Heart right ventricle (tissue), 16 donors: ENCODE measurements around the gene EEF1AKMT2. TPM values are rescaled to one million over a fixed set of nuclear protein-coding genes. Genes with fewer than 3 reads are reported as not detected.

Source experiments
- ATAC-seq, 8 donors: fragments of 200-7000 bp; cut with Tn5 transposase; one replicate each; pipeline ENCODE4 v1.9.1; 2020; ENCODE audit warnings: mild to moderate bottlenecking in 8 of 8, moderate library complexity in 8 of 8, moderate number of reproducible peaks in 1 of 8
- DNase-seq, 2 donors: peaks; one replicate each; pipeline ENCODE4 v3.0.0-alpha.2; 2020
- H3K27ac ChIP-seq, 10 donors: fragments of 200-600 bp; sonication (generic) in 2 of 10; one replicate each; pipeline versions ENCODE4 v1.5.0 to v1.8.0; 2020 to 2022; ENCODE audit warnings: mild to moderate bottlenecking in 3 of 10
- H3K27me3 ChIP-seq, 7 donors: fragments of 200-600 bp; one replicate each; pipeline ENCODE4 v1.8.0; 2021 to 2022; ENCODE audit warnings: mild to moderate bottlenecking in 2 of 7
- H3K36me3 ChIP-seq, 9 donors: fragments of 200-600 bp; sonication (generic) in 1 of 9; one replicate each; pipeline versions ENCODE4 v1.5.0 to v1.8.0; 2020 to 2022; ENCODE audit warnings: mild to moderate bottlenecking in 2 of 9
- H3K4me1 ChIP-seq, 9 donors: fragments of 200-600 bp; sonication (generic) in 1 of 9; one replicate each; pipeline versions ENCODE4 v1.5.0 to v1.8.0; 2020 to 2022; ENCODE audit warnings: mild to moderate bottlenecking in 4 of 9
- H3K4me3 ChIP-seq, 10 donors: fragments of 200-600 bp; sonication (generic) in 2 of 10; one replicate each; pipeline versions ENCODE4 v1.5.0 to v1.8.0; 2020 to 2022; ENCODE audit warnings: mild to moderate bottlenecking in 7 of 10, moderate library complexity in 2 of 10
- H3K9me3 ChIP-seq, 11 donors: fragments of 200-600 bp in 10 of 11; sonication (generic) in 2 of 11; one replicate each; pipeline versions ENCODE4 v1.5.0 to v1.8.0; 2013 to 2022; ENCODE audit warnings: mild to moderate bottlenecking in 2 of 11, control low read depth in 1 of 11, moderate library complexity in 1 of 11
- WGBS, 2 donors: extraction: QIAGEN DNeasy Blood & Tissue Kit; methylation state at CpG; one replicate each; pipeline ENCODE4 v1.1.7; 2013; ENCODE audit warnings: inconsistent platforms in 1 of 2; 5-methylcytosine and 5-hydroxymethylcytosine counted together
- intact Hi-C, 10 donors: fragments of 100-400 bp; cut with DNase I; formaldehyde crosslinking; loops; one replicate each; pipeline versions ENCODE4 v1.11.1 to v1.14.2; 2022
- polyA plus RNA-seq, 2 donors: library from polyadenylated mRNA; stranded (reverse); fragments of 200-250 nt; gene quantifications; one replicate each; pipeline ENCODE4 v1.2.3, GENCODE V29; 2013
- total RNA-seq, 10 donors: library from RNA; stranded (reverse); fragmentation: NEBNext Ultra II Directional in 3 of 10; extraction: Animal tissue kit (Norgen Biotek cat#: 25700) in 3 of 10; gene quantifications; one replicate each; pipeline versions ENCODE4 v1.2.1 to v1.2.4, GENCODE V29; 2021 to 2023
- TF ChIP-seq, protein P1 (sequence below), 9 donors: fragments of 200-600 bp; sonication (generic) in 2 of 9; IDR thresholded peaks; one replicate each; pipeline versions ENCODE4 v1.5.0 to v1.8.0; 2021 to 2022; ENCODE audit warnings: antibody characterized with exemption in 9 of 9, mild to moderate bottlenecking in 5 of 9, moderate library complexity in 1 of 9
- donor health status: Arrhythmogenic right ventricular cardiomyopathy.
- donor health status: ischemic (EF 13 %, LVEDD 7.1; RV severe dilation, severe dysfunction).
- donor health status: healthy with polysubstance abuse.
- donor health status: DM: no; HTN: yes; CAD: no.
- donor health status: DM: no; HTN: no; CAD: no.
- donor health status: ischemic (EF 25% LVEDD 6.9; RV normal size, moderate dysfunction).
- donor health status: ischemic (EF 25% LVEDD 5.7; RV mildly dilated, moderate dysfunction).
- donor health status: healthy.
- donor health status: DM: yes; HTN: yes; CAD: no.
- donor health status: Ischemic cardiomyopathy.
- donor health status: ischemic (EF 35%, LVEDD 5.7; RV mildly dilated, moderate dysfunction).
- donor health status: nonischemic (EF 11% LVEDD 7.7; RV severe dilation, severe dysfunction).
- donor health status: DM: yes; HTN: yes; CAD: no.
- donor health status: PGD.
- donor health status: ischemic (EF 29% LVEDD 5.4; RV normal size, mild dysfunction).
- donor health status: nonischemic (EF 23%, LVEDD 6.1; RV moderate dilation, normal function).

Gene EEF1AKMT2
- total and polyA plus RNA-seq, 12 donors: 7.4 to 18.8 (median 13.0) TPM

DNA sequence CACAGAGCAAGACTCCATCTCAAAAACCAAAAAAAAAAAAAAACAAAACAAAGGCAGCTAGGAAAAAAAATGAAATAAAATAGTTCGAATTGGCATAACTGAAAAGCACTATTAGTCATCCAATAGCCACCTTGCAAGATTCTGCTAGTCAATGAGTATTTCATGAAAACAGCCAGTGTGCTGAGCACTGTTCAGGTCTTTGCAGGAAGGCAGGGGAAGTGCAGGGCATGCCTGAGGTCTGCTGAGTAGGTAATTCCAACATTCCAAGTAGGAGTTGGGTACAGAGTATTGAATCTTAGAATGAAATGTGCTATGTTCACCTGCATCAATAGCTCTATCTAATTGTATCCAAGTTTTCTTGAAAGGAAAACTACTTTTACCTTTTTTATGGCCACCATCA is 32.8 kb upstream of the EEF1AKMT2 start:
- ATAC-seq (no peak), DNase-seq (no peak)
- WGBS, 2 donors: 98 to 100% methylated on average over 1 of the region's 1 CpG
- intact Hi-C loops: loop anchor here in 1 of 10 donors (10.0 kb wide), 1 partner anchor 290 kb away; no protein-coding TSS in a partner anchor
- H3K4me1 ChIP-seq: no peaks in the 10 kb centered on the region
- no peaks in the 10 kb centered on the region for H3K27me3 ChIP-seq
- no peak overlapping the region for H3K4me3 ChIP-seq
- no peak overlapping the region for H3K27ac ChIP-seq
- H3K9me3 ChIP-seq: no peaks in the 10 kb centered on the region
- TF ChIP-seq, protein P1, sequence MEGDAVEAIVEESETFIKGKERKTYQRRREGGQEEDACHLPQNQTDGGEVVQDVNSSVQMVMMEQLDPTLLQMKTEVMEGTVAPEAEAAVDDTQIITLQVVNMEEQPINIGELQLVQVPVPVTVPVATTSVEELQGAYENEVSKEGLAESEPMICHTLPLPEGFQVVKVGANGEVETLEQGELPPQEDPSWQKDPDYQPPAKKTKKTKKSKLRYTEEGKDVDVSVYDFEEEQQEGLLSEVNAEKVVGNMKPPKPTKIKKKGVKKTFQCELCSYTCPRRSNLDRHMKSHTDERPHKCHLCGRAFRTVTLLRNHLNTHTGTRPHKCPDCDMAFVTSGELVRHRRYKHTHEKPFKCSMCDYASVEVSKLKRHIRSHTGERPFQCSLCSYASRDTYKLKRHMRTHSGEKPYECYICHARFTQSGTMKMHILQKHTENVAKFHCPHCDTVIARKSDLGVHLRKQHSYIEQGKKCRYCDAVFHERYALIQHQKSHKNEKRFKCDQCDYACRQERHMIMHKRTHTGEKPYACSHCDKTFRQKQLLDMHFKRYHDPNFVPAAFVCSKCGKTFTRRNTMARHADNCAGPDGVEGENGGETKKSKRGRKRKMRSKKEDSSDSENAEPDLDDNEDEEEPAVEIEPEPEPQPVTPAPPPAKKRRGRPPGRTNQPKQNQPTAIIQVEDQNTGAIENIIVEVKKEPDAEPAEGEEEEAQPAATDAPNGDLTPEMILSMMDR (IDR thresholded peaks at IDR 0.05): no peak
- peaks cover 0 to 80% (median 26%) of the 10 kb centered on the region in 9 donors for H3K36me3 ChIP-seq

- Histone ChIP-seq H3K9me3 (no peaks in the 10 kb centered on the region), H3K4me3 (no peak overlapping the region), H3K27me3 (no peaks in the 10 kb centered on the region), H3K4me1 (no peaks in the 10 kb centered on the region), H3K36me3 (peaks cover 0 to 80% (median 10%) of the 10 kb centered on the region in 9 donors), H3K27ac (no peak overlapping the region)
- no peak for DNase-seq
- TF ChIP-seq, protein P1 (IDR thresholded peaks at IDR 0.05): no peak
- no peak for ATAC-seq
- intact Hi-C loops: loop anchor here in 1 of 10 donors (10.0 kb wide), 1 partner anchor 287 kb away; no protein-coding TSS in a partner anchor
- WGBS, 2 donors: 85 to 87% methylated on average over 4 of the region's 4 CpGs
These were observed 29.8 kb upstream of the EEF1AKMT2 start for GRCh38 chr10:124821520-124821919.

GRCh38 chr10:124820121-124820520 is 28.4 kb upstream of the EEF1AKMT2 start:
- DNase-seq: no peak
- H3K4me3 ChIP-seq: no peak overlapping the region
- TF ChIP-seq, protein P1 (IDR thresholded peaks at IDR 0.05): no peak
- H3K27ac ChIP-seq: no peak overlapping the region
- no peaks in the 10 kb centered on the region for H3K27me3 ChIP-seq
- ATAC-seq: no peak
- 95 to 100% methylated on average over 2 of the region's 2 CpGs for WGBS, 2 donors
- H3K4me1 ChIP-seq: no peaks in the 10 kb centered on the region
- intact Hi-C loops: loop anchor here in 1 of 10 donors (10.0 kb wide), 1 partner anchor 285 kb away; no protein-coding TSS in a partner anchor
- H3K36me3 ChIP-seq: peaks cover 0 to 82% (median 6%) of the 10 kb centered on the region in 9 donors
- H3K9me3 ChIP-seq: no peaks in the 10 kb centered on the region

DNA sequence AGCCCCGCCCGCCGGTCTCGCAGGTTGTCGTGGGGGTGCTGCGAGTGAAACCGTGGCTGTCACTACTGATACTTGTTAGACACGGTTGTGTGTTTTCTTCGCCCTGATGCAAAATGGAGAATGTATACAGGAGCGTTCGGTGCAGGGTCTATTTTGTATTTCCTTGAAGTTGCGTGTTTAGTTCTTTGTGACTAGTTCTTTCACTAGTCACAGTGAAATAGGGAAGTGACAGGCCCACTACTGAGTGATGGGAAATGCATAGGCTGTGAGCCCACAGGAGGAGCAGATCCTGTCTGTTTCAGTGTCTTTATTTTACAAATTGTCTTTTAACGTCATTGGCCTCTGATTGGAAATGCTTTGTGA is 10.6 kb upstream of the EEF1AKMT2 start:
- 1% methylated on average over 13 of the region's 13 CpGs for WGBS, 2 donors
- H3K27me3 ChIP-seq: no peaks in the 10 kb centered on the region
- intact Hi-C loops: loop anchor here in 2 of 10 donors (10.0 kb wide), 1 partner anchor 113 kb away; no protein-coding TSS in a partner anchor
- H3K4me1 ChIP-seq: peaks cover 5 to 23% (median 17%) of the 10 kb centered on the region in 9 donors
- ATAC-seq (peak in 1 of 8 donors; percentile 22), DNase-seq (no peak)
- peak overlapping the region; percentile 90 to 100 (median 99) for H3K4me3 ChIP-seq
- peak overlapping the region in 9 of 10 donors; percentile 77 to 94 (median 86) for H3K27ac ChIP-seq
- H3K9me3 ChIP-seq: no peaks in the 10 kb centered on the region
- TF ChIP-seq, protein P1 (IDR thresholded peaks at IDR 0.05): no peak
- peaks cover 0 to 9% (median under 1%) of the 10 kb centered on the region in 9 donors for H3K36me3 ChIP-seq
